ENCODE measurements around the gene RHOT1.
"Not testable (repeated sequence)": the region's sequence is repeated elsewhere in the genome, so short reads cannot be mapped to it uniquely, and the experiment has no call there.

The RHOT1 gene

GRCh38 chr17:32142038-32142856 lies at the start of gene RHOT1:
Gene RHOT1 (plus strand): TSS chr17:32142502. CDS start chr17:32142693, 191 bp downstream.
- DNase-seq (ENCODE audit: low spot score): peak; percentile 81

- no peak for DNase-seq (ENCODE audit: low spot score)
These were observed 42.6 kb upstream of the RHOT1 start for GRCh38 chr17:32099686-32100085.

- not testable (repeated sequence) for DNase-seq (ENCODE audit: low spot score)
These were observed 42.0 kb upstream of the RHOT1 start for GRCh38 chr17:32100323-32100722.

- DNase-seq (ENCODE audit: low spot score): no peak
These were observed 41.2 kb upstream of the RHOT1 start for GRCh38 chr17:32100971-32101631.

- DNase-seq (ENCODE audit: low spot score): no peak
These were observed 40.1 kb upstream of the RHOT1 start for GRCh38 chr17:32102172-32102571.

GRCh38 chr17:32102646-32103186 lies 39.6 kb upstream of the RHOT1 start:
- no peak for DNase-seq (ENCODE audit: low spot score)

- DNase-seq (ENCODE audit: low spot score): no peak
These were observed 38.7 kb upstream of the RHOT1 start for GRCh38 chr17:32103476-32104113.

GRCh38 chr17:32104158-32104557 lies 38.1 kb upstream of the RHOT1 start:
- DNase-seq (ENCODE audit: low spot score): no peak

- not testable (repeated sequence) for DNase-seq (ENCODE audit: low spot score)
These were observed 35.8 kb upstream of the RHOT1 start for GRCh38 chr17:32106471-32106981.

- DNase-seq (ENCODE audit: low spot score): not testable (repeated sequence)
These were observed 35.1 kb upstream of the RHOT1 start for GRCh38 chr17:32107194-32107593.

- DNase-seq (ENCODE audit: low spot score): no peak
These were observed 31.7 kb upstream of the RHOT1 start for GRCh38 chr17:32110596-32110995.

GRCh38 chr17:32111141-32111771 lies 31.0 kb upstream of the RHOT1 start:
- peak; percentile 62 for DNase-seq (ENCODE audit: low spot score)

- no peak for DNase-seq (ENCODE audit: low spot score)
These were observed 29.9 kb upstream of the RHOT1 start for GRCh38 chr17:32112416-32112815.

- DNase-seq (ENCODE audit: low spot score): no peak
These were observed 27.8 kb upstream of the RHOT1 start for GRCh38 chr17:32114536-32114935.

GRCh38 chr17:32115546-32115945 lies 26.8 kb upstream of the RHOT1 start:
- DNase-seq (ENCODE audit: low spot score): not testable (repeated sequence)

- DNase-seq (ENCODE audit: low spot score): no peak
These were observed 25.4 kb upstream of the RHOT1 start for GRCh38 chr17:32116937-32117336.

- DNase-seq (ENCODE audit: low spot score): no peak
These were observed 24.9 kb upstream of the RHOT1 start for GRCh38 chr17:32117399-32117798.

- DNase-seq (ENCODE audit: low spot score): not testable (repeated sequence)
These were observed 24.2 kb upstream of the RHOT1 start for GRCh38 chr17:32118088-32118487.

GRCh38 chr17:32118835-32119234 lies 23.5 kb upstream of the RHOT1 start:
- DNase-seq (ENCODE audit: low spot score): no peak

- no peak for DNase-seq (ENCODE audit: low spot score)
These were observed 22.2 kb upstream of the RHOT1 start for GRCh38 chr17:32120141-32120540.

GRCh38 chr17:32120716-32121115 lies 21.6 kb upstream of the RHOT1 start:
- no peak for DNase-seq (ENCODE audit: low spot score)

GRCh38 chr17:32123782-32124181 lies 18.5 kb upstream of the RHOT1 start:
- no peak for DNase-seq (ENCODE audit: low spot score)
